HCT116 (cell line): Measurements from ENCODE around the gene CTIF. TPM values are rescaled to one million over a fixed set of nuclear protein-coding genes. Genes with fewer than 3 reads are reported as not detected.

Source experiments
- ATAC-seq: fragments of 200-7000 bp; cut with Tn5 transposase; 2 replicates; pipeline ENCODE4 v1.9.1; 2020; ENCODE audit warnings: mild to moderate bottlenecking, moderate library complexity
- BruUV-seq: library from RNA; stranded (reverse); fragments of 400-500 nt; replicated peaks from 2 replicates; lab custom pipeline; 2021; lab: Mats Ljungman, UMichigan
- CTCF ChIA-PET: fragments of 300-600 bp; sonication (Branson Sonifier 250); formaldehyde crosslinking; loops from one replicate; lab custom pipeline; 2021; ENCODE audit warnings: antibody characterized with exemption; lab: Charles Lee
- POLR2A ChIA-PET: fragments of 300-600, 350-600 bp; sonication (Branson Sonifier 250); formaldehyde crosslinking; loops from one replicate; lab custom pipeline; 2021; ENCODE audit warnings: antibody characterized with exemption; lab: Charles Lee
- RAD21 ChIA-PET, 2 experiments: fragments of 300-600 bp; sonication (Branson Sonifier 250); formaldehyde crosslinking; loops; one replicate each; lab custom pipeline; 2023; ENCODE audit warnings: low total read pairs in 2 of 2; ENCODE audit not compliant: uncharacterized antibody in 2 of 2, unreplicated experiment in 2 of 2, low non-redundant PET in 1 of 2; lab: Charles Lee
- DNase-seq: peaks from one replicate; pipeline ENCODE4 v3.0.0-alpha.2; 2010; ENCODE audit warnings: low read depth, low spot score
- H2AFZ ChIP-seq: fragments of 200-600 bp; shearing (Covaris generic), sonication (generic); 2 replicates; pipeline ENCODE4 v1.6.1; 2017; ENCODE audit warnings: low read depth, mixed run types, mixed read lengths, antibody characterized with exemption, low read length; ENCODE audit not compliant: poor library complexity, severe bottlenecking
- H3K27ac ChIP-seq: 2 replicates; pipeline ENCODE4 v1.5.1; 2012; ENCODE audit warnings: low read depth, low read length
- H3K27me3 ChIP-seq: fragments of 200-600 bp; sonication (generic); 2 replicates; pipeline ENCODE4 v1.6.1; 2016; ENCODE audit warnings: mixed run types, low read length, mixed read lengths; ENCODE audit not compliant: insufficient read depth
- H3K36me3 ChIP-seq, 2 experiments: fragments of 200-500 bp in 1 of 2; fragments of 200-600 bp in 1 of 2; sonication (Bioruptor generic) in 1 of 2; sonication (generic) in 1 of 2; 2 replicates each; pipeline versions ENCODE4 v1.5.1 to v1.6.1; 2014 to 2016; ENCODE audit warnings: low read length in 2 of 2, inconsistent platforms in 1 of 2, mixed read lengths in 1 of 2, mixed run types in 1 of 2; ENCODE audit not compliant: insufficient read depth in 2 of 2, control insufficient read depth in 1 of 2
- H3K4me1 ChIP-seq, 2 experiments: fragments of 200-600 bp in 1 of 2; sonication (generic) in 1 of 2; 2 replicates each; pipeline versions ENCODE4 v1.5.1 to v1.6.1; 2012 to 2017; ENCODE audit warnings: low read length in 2 of 2, inconsistent platforms in 1 of 2, mild to moderate bottlenecking in 1 of 2, mixed read lengths in 1 of 2, mixed run types in 1 of 2, moderate library complexity in 1 of 2; ENCODE audit not compliant: insufficient read depth in 2 of 2, control insufficient read depth in 1 of 2
- H3K4me2 ChIP-seq: fragments of 200-600 bp; sonication (generic); 2 replicates; pipeline ENCODE4 v1.6.1; 2017; ENCODE audit warnings: mixed run types, low read length, mixed read lengths
- H3K4me3 ChIP-seq, 2 experiments: fragments of 200-600 bp in 1 of 2; sonication (generic) in 1 of 2; replicated peaks in 1 of 2; 2 replicates each; pipeline ENCODE4 v1.5.1; 2011 to 2016; ENCODE audit warnings: low read length in 2 of 2, control low read depth in 1 of 2, low read depth in 1 of 2, mild to moderate bottlenecking in 1 of 2, mixed read lengths in 1 of 2, mixed run types in 1 of 2
- H3K79me2 ChIP-seq: fragments of 200-600 bp; sonication (generic); 2 replicates; pipeline ENCODE4 v1.6.1; 2017; ENCODE audit warnings: mild to moderate bottlenecking, mixed run types, low read length, moderate library complexity, mixed read lengths; ENCODE audit not compliant: insufficient read depth
- H3K9ac ChIP-seq: fragments of 200-600 bp; sonication (generic); 2 replicates; pipeline ENCODE4 v1.6.1; 2016; ENCODE audit warnings: low read length, mixed read lengths
- H3K9me2 ChIP-seq: fragments of 200-600 bp; sonication (generic), shearing (Covaris generic); 2 replicates; pipeline ENCODE4 v1.6.1; 2017; ENCODE audit warnings: mixed run types, mild to moderate bottlenecking, moderate library complexity; ENCODE audit not compliant: insufficient read depth
- H3K9me3 ChIP-seq, 2 experiments: fragments of 200-500 bp in 1 of 2; fragments of 200-600 bp in 1 of 2; sonication (Bioruptor generic) in 1 of 2; sonication (generic) in 1 of 2; 2 replicates each; pipeline ENCODE4 v1.6.1; 2014 to 2017; ENCODE audit warnings: low read length in 2 of 2, mixed read lengths in 2 of 2, inconsistent platforms in 1 of 2, low read depth in 1 of 2, mild to moderate bottlenecking in 1 of 2, mixed run types in 1 of 2, moderate library complexity in 1 of 2; ENCODE audit not compliant: control insufficient read depth in 1 of 2, insufficient read depth in 1 of 2
- H4K20me1 ChIP-seq: fragments of 200-600 bp; sonication (generic), shearing (Covaris generic); 2 replicates; pipeline ENCODE4 v1.6.1; 2017; ENCODE audit warnings: mixed run types, mild to moderate bottlenecking, moderate library complexity; ENCODE audit not compliant: insufficient read depth
- EGR1 ChIP-seq: IDR thresholded peaks from 2 replicates; pipeline ENCODE4 v1.6.1; 2012; ENCODE audit warnings: low read depth
- FOSL1 ChIP-seq: IDR thresholded peaks from 2 replicates; pipeline ENCODE4 v1.6.1; 2012; ENCODE audit warnings: low read depth
- JUND ChIP-seq: IDR thresholded peaks from 2 replicates; pipeline ENCODE4 v1.6.1; 2012
- POLR2A ChIP-seq: IDR thresholded peaks from 2 replicates; pipeline ENCODE4 v1.7.0; 2011; ENCODE audit warnings: borderline replicate concordance; ENCODE audit not compliant: insufficient read depth, insufficient read length; ENCODE audit errors: extremely low read depth
- RAD21 ChIP-seq: IDR thresholded peaks from 2 replicates; pipeline ENCODE4 v1.6.1; 2012; ENCODE audit warnings: low read depth, mild to moderate bottlenecking
- SP1 ChIP-seq: IDR thresholded peaks from 2 replicates; pipeline ENCODE4 v1.6.1; 2012; ENCODE audit warnings: low read depth
- SRF ChIP-seq: IDR thresholded peaks from 2 replicates; pipeline ENCODE4 v1.6.1; 2012; ENCODE audit warnings: low read depth
- ZFX ChIP-seq: fragments of 450-650 bp; IDR thresholded peaks from 2 replicates; pipeline ENCODE4 v1.6.1; 2017
- intact Hi-C: fragments of 100-400 bp; cut with micrococcal nuclease; formaldehyde crosslinking; loops from 2 replicates; pipeline ENCODE4 v1.10.0; 2022
- total RNA-seq: library from RNA; stranded (reverse); gene quantifications from one replicate; pipeline ENCODE4 v1.2.1, GENCODE V29; 2021; ENCODE audit not compliant: unreplicated experiment
- TF ChIP-seq, protein P1 (sequence below), 3 experiments: fragments of 200-600 bp in 1 of 3; sonication (generic) in 1 of 3; IDR thresholded peaks in 2 of 3; conservative IDR thresholded peaks in 1 of 3; 2 replicates each; pipeline ENCODE4 v1.5.1; 2012 to 2017; ENCODE audit warnings: low read depth in 2 of 3, low read length in 2 of 3, antibody characterized with exemption in 1 of 3, borderline replicate concordance in 1 of 3, control low read depth in 1 of 3, mild to moderate bottlenecking in 1 of 3, mixed read lengths in 1 of 3, mixed run types in 1 of 3, moderate library complexity in 1 of 3; ENCODE audit not compliant: insufficient read depth in 1 of 3

Gene CTIF
- total RNA-seq, 1 experiment from 2014 or later, result 19.7 TPM

DNA sequence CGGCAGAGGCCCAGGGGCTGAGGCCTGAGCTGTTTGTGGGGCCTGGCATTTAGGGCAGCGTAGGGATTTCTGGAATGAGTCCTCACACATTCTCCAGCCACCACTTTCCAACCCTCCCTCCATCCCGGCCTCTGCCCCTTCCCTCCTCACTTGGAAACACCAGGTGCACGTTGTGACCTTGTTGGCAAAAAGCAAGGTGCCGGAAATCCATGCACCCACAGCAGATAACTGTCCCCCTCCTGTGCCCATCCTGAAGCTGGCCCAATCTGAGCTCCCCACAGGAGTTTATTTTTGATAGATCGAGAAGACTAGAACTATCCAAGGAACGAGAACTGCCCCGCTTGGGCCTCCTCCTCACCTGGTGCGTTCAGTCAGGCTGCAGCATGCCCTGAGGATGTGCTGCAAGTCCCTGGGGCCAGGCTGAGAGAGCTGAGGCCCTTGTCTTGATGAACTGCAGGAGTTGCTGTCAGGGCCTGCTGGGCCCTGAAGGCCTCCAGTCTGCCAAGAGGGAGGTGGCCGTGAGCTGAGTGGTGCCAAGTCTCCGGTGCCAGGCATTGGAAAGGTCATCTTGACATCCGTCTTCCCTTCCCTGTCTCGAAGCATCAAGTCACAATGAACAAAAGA is 55.8 kb downstream of the CTIF start:
- no peak for ATAC-seq
- intact Hi-C loops, result no loop called here
- POLR2A ChIA-PET, result no interaction called here

More for the DNA sequence above, 55.8 kb downstream of the CTIF start:
- H2AFZ ChIP-seq, result no peak overlapping the region
- no peak overlapping the region for H3K4me3 ChIP-seq
- RAD21 ChIA-PET, result no interaction called here
- BruUV-seq, result no TSS peak
- no peaks in the 10 kb centered on the region for H3K27me3 ChIP-seq
- no peak for DNase-seq
- peaks cover 15 to 17% of the 10 kb centered on the region in 2 experiments for H3K4me1 ChIP-seq
- CTCF ChIA-PET, result interaction anchor here (0.5 kb wide), 1 partner anchor 534 kb away, joined by 3 read pairs; no protein-coding TSS in a partner anchor
- H3K9me3 ChIP-seq, result no peaks in the 10 kb centered on the region
- no peak overlapping the region for H3K27ac ChIP-seq
- no peaks in the 10 kb centered on the region for H3K36me3 ChIP-seq
- TF ChIP-seq SRF, result no peak
- TF ChIP-seq ZFX, result no peak
- no peak for TF ChIP-seq JUND
- TF ChIP-seq EGR1, result no peak
- TF ChIP-seq RAD21, result no peak
- TF ChIP-seq FOSL1, result no peak
- TF ChIP-seq, protein P1, sequence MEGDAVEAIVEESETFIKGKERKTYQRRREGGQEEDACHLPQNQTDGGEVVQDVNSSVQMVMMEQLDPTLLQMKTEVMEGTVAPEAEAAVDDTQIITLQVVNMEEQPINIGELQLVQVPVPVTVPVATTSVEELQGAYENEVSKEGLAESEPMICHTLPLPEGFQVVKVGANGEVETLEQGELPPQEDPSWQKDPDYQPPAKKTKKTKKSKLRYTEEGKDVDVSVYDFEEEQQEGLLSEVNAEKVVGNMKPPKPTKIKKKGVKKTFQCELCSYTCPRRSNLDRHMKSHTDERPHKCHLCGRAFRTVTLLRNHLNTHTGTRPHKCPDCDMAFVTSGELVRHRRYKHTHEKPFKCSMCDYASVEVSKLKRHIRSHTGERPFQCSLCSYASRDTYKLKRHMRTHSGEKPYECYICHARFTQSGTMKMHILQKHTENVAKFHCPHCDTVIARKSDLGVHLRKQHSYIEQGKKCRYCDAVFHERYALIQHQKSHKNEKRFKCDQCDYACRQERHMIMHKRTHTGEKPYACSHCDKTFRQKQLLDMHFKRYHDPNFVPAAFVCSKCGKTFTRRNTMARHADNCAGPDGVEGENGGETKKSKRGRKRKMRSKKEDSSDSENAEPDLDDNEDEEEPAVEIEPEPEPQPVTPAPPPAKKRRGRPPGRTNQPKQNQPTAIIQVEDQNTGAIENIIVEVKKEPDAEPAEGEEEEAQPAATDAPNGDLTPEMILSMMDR (IDR thresholded peaks at IDR 0.05 in 2 of 3, conservative IDR thresholded peaks at IDR 0.05 in 1 of 3; ENCODE audit: borderline replicate concordance in 1 of 3, insufficient read depth in 1 of 3, low read depth in 2 of 3, low read length in 2 of 3), result no peak
- no peak for TF ChIP-seq SP1
- TF ChIP-seq POLR2A, result no peak
- no peak overlapping the region for H3K9ac ChIP-seq
- H3K9me2 ChIP-seq, result no peaks in the 10 kb centered on the region
- no peaks in the 10 kb centered on the region for H4K20me1 ChIP-seq
- no peak overlapping the region for H3K4me2 ChIP-seq
- no peaks in the 10 kb centered on the region for H3K79me2 ChIP-seq
